ENCODE measurements around the gene CADPS2. TPM values are rescaled to one million over a fixed set of nuclear protein-coding genes. Genes with fewer than 3 reads are reported as not detected.

CADPS2 gene
- total RNA-seq, 6 donors from 2014 or later: 33.3 to 74.7 (median 45.7) TPM

DNA sequence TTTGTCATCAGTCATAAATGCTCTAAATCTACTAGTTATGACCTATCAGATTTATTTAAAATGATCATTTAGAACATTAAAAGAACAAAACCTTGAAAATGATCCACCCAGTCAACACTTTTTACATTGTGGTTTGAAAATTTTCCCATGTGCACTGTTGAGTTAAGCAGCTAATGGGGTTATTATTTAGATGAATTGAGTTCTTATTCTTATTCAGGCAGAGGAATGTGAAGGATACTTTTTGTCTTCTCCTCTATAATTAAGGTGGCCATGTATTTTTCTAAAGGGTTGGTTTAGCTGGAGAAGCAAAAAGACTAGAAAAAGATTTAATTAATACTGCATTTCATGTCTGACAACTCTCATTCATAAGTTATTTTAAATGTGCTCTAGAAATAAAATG lies 506.8 kb downstream of the CADPS2 start:
- Histone ChIP-seq H3K4me3 (no peak overlapping the region), H3K4me1 (no peaks in the 10 kb centered on the region), H3K27ac (no peak overlapping the region), H3K27me3 (no peaks in the 10 kb centered on the region), H3K36me3 (peaks cover 0 to 10% (median 0%) of the 10 kb centered on the region in 4 donors), H3K9me3 (no peaks in the 10 kb centered on the region)
- TF ChIP-seq, protein P1, sequence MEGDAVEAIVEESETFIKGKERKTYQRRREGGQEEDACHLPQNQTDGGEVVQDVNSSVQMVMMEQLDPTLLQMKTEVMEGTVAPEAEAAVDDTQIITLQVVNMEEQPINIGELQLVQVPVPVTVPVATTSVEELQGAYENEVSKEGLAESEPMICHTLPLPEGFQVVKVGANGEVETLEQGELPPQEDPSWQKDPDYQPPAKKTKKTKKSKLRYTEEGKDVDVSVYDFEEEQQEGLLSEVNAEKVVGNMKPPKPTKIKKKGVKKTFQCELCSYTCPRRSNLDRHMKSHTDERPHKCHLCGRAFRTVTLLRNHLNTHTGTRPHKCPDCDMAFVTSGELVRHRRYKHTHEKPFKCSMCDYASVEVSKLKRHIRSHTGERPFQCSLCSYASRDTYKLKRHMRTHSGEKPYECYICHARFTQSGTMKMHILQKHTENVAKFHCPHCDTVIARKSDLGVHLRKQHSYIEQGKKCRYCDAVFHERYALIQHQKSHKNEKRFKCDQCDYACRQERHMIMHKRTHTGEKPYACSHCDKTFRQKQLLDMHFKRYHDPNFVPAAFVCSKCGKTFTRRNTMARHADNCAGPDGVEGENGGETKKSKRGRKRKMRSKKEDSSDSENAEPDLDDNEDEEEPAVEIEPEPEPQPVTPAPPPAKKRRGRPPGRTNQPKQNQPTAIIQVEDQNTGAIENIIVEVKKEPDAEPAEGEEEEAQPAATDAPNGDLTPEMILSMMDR (IDR thresholded peaks at IDR 0.05): no peak
- TF ChIP-seq EP300 (IDR thresholded peaks at IDR 0.05) (no peak), POLR2A (IDR thresholded peaks at IDR 0.05) (no peak), POLR2AphosphoS5 (IDR thresholded peaks at IDR 0.05) (no peak)
- no peak for DNase-seq
- no peak for ATAC-seq (ENCODE audit: low FRiP score in 2 of 2)

DNA sequence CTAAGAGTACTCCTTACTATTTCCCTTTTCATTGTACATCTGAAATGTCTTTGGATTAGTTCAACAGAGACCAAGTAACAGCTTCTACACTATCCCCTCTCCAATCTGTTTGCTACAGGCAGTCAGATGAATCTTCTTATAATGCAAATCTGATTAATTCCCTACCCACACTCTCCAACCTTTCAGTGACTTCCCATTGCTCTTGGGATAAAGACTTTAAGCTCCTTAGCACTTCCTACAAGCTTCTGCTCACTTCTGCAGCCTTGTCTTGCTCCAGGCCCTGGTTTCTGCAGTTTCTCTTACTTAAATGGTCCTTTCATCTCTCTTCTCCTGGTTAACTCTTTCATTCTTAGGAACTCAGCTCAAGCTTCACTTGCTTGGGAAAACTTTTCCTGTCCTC lies 516.5 kb downstream of the CADPS2 start:
- Histone ChIP-seq H3K4me3 (no peak overlapping the region), H3K9me3 (no peaks in the 10 kb centered on the region), H3K27me3 (no peaks in the 10 kb centered on the region), H3K27ac (no peak overlapping the region), H3K36me3 (no peaks in the 10 kb centered on the region), H3K4me1 (no peaks in the 10 kb centered on the region)
- TF ChIP-seq, protein P1 (IDR thresholded peaks at IDR 0.05): no peak
- TF ChIP-seq EP300 (IDR thresholded peaks at IDR 0.05) (no peak), POLR2AphosphoS5 (IDR thresholded peaks at IDR 0.05) (no peak), POLR2A (IDR thresholded peaks at IDR 0.05) (no peak)
- ATAC-seq (ENCODE audit: low FRiP score in 2 of 2) (no peak), DNase-seq (no peak)

DNA sequence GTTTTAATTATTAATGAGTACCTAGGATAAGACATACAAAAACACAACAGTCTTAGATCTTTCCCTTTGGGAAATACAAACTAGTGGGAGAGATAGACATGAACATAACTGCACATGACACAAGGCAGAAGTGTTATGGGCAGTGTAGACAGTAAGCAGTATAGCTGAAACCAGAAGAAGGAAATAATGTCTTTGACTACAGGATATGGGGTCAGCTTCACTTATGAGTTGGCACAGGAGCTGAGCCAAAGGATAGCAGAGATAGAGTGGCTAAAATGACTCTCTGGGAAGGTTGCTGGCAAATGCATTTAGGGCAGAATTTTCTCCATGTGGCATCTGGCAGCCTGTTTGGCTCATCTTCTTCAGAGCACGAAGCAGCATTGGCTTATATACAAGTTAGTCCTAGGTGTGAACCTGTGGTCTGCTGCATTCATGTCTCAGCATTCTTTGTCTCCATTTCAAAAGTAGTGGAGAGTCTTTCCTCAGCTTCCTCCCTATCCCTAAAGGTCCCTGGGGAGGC lies 521.4 kb downstream of the CADPS2 start:
- Histone ChIP-seq H3K4me3 (no peak overlapping the region), H3K27me3 (no peaks in the 10 kb centered on the region), H3K27ac (no peak overlapping the region), H3K4me1 (no peaks in the 10 kb centered on the region), H3K9me3 (no peaks in the 10 kb centered on the region), H3K36me3 (peaks cover 0 to 3% (median 0%) of the 10 kb centered on the region in 4 donors)
- DNase-seq (no peak), ATAC-seq (ENCODE audit: low FRiP score in 2 of 2) (no peak)
- no peak for TF ChIP-seq EP300 (IDR thresholded peaks at IDR 0.05)
- TF ChIP-seq POLR2AphosphoS5 (IDR thresholded peaks at IDR 0.05): no peak
- no peak for TF ChIP-seq POLR2A (IDR thresholded peaks at IDR 0.05)
- TF ChIP-seq, protein P1 (IDR thresholded peaks at IDR 0.05): no peak
- WGBS, 2 donors: 73 to 85% methylated on average over 1 of the region's 1 CpG

DNA sequence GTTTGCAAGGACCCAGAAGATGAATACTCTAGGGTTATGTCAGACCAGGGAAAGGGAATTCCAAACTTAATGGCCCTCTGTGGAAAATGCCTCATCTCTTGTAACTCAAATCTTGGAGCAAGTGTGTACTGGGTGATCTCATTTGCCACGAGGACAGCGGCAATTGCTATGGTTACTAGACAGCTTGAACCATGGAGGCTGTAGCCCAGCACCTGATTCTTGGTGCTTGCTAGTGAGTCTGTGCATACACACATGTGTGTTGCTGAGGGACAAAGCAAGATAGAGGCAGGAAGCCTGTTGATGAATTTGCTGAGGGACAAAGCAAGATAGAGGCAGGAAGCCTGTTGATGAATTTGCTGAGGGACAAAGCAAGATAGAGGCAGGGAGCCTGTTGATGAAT lies 523.1 kb downstream of the CADPS2 start:
- WGBS, 2 donors: 66 to 85% methylated on average over 2 of the region's 2 CpGs
- Histone ChIP-seq H3K27me3 (no peaks in the 10 kb centered on the region), H3K36me3 (peaks cover 0 to 3% (median 0%) of the 10 kb centered on the region in 4 donors), H3K9me3 (no peaks in the 10 kb centered on the region), H3K4me3 (no peak overlapping the region), H3K27ac (no peak overlapping the region), H3K4me1 (no peaks in the 10 kb centered on the region)
- no peak for TF ChIP-seq POLR2A (IDR thresholded peaks at IDR 0.05)
- no peak for TF ChIP-seq POLR2AphosphoS5 (IDR thresholded peaks at IDR 0.05)
- TF ChIP-seq, protein P1 (IDR thresholded peaks at IDR 0.05): no peak
- no peak for TF ChIP-seq EP300 (IDR thresholded peaks at IDR 0.05)
- no peak for DNase-seq
- ATAC-seq (ENCODE audit: low FRiP score in 2 of 2): no peak

DNA sequence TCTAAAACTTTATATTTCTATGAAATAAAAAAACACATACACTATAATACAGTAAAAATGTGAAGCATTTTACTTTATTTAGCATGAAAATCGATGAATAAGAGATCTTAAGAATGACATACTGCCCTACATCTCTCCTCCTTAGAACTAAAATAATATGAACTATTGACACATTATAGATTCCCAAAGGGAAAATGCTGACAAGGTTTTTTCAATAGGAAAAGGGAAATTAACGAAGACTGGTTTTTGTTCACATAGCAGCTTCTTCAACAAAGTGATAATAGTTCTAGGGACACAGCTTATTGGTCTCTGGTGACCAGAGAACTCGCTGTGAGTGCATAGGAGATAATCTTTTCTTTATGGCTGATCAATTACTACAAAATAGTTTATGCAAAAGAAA lies 523.8 kb downstream of the CADPS2 start:
- Histone ChIP-seq H3K9me3 (no peaks in the 10 kb centered on the region), H3K27ac (no peak overlapping the region), H3K4me3 (no peak overlapping the region), H3K4me1 (no peaks in the 10 kb centered on the region), H3K27me3 (no peaks in the 10 kb centered on the region), H3K36me3 (peaks cover 0 to 3% (median 1%) of the 10 kb centered on the region in 4 donors)
- no peak for DNase-seq
- ATAC-seq (ENCODE audit: low FRiP score in 2 of 2): no peak
- 77 to 85% methylated on average over 3 of the region's 3 CpGs for whole genome bisulfite sequencing, 2 donors
- TF ChIP-seq EP300 (IDR thresholded peaks at IDR 0.05) (no peak), POLR2AphosphoS5 (IDR thresholded peaks at IDR 0.05) (no peak), POLR2A (IDR thresholded peaks at IDR 0.05) (no peak)
- TF ChIP-seq, protein P1 (IDR thresholded peaks at IDR 0.05): no peak
